Brain microvascular endothelial cell (primary cell): ENCODE results near the gene ST6GALNAC6.
A peak's percentile ranks its signal among the peaks of the same experiment; 100 is the strongest.

Source experiments
- DNase-seq: peaks from one replicate; pipeline ENCODE4 v3.0.0-alpha.2; 2020
- H3K27ac ChIP-seq: fragments of 250-450 bp; sonication (Bioruptor Pico); 2 replicates; pipeline ENCODE4 v1.5.1; 2020; ENCODE audit warnings: mild to moderate bottlenecking, moderate library complexity
- H3K27me3 ChIP-seq: fragments of 250-450 bp; sonication (Bioruptor Pico); replicated peaks from 2 replicates; pipeline ENCODE4 v1.5.1; 2020; ENCODE audit warnings: mild to moderate bottlenecking
- H3K36me3 ChIP-seq: fragments of 250-450 bp; sonication (Bioruptor Pico); replicated peaks from 2 replicates; pipeline ENCODE4 v1.5.1; 2020; ENCODE audit warnings: mild to moderate bottlenecking
- H3K4me3 ChIP-seq: 2 replicates; pipeline ENCODE4 v1.5.1; 2011; ENCODE audit warnings: low read depth, mild to moderate bottlenecking, control low read depth, low read length, moderate library complexity
- in situ Hi-C: cut with HindIII; loops from 2 replicates; pipeline ENCODE4 v1.10.0; 2017; ENCODE audit warnings: low sequenced_read_pairs, low pct_ligation_motif_present
- TF ChIP-seq, protein P1 (sequence below): IDR thresholded peaks from 2 replicates; pipeline ENCODE4 v1.5.1; 2011; ENCODE audit warnings: low read depth, mild to moderate bottlenecking, moderate library complexity, low read length, control low read depth, inconsistent platforms; ENCODE audit errors: missing control alignments

The ST6GALNAC6 gene

GRCh38 chr9:127944586-127945218 is 45.3 kb upstream of the ST6GALNAC6 start:
- TF ChIP-seq, protein P1, sequence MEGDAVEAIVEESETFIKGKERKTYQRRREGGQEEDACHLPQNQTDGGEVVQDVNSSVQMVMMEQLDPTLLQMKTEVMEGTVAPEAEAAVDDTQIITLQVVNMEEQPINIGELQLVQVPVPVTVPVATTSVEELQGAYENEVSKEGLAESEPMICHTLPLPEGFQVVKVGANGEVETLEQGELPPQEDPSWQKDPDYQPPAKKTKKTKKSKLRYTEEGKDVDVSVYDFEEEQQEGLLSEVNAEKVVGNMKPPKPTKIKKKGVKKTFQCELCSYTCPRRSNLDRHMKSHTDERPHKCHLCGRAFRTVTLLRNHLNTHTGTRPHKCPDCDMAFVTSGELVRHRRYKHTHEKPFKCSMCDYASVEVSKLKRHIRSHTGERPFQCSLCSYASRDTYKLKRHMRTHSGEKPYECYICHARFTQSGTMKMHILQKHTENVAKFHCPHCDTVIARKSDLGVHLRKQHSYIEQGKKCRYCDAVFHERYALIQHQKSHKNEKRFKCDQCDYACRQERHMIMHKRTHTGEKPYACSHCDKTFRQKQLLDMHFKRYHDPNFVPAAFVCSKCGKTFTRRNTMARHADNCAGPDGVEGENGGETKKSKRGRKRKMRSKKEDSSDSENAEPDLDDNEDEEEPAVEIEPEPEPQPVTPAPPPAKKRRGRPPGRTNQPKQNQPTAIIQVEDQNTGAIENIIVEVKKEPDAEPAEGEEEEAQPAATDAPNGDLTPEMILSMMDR: no peak
- H3K27me3 ChIP-seq: no peaks in the 10 kb centered on the region
- in situ Hi-C loops: no loop called here
- no peak for DNase-seq
- H3K27ac ChIP-seq: no peak overlapping the region
- H3K4me3 ChIP-seq: no peak overlapping the region
- H3K36me3 ChIP-seq: no peaks in the 10 kb centered on the region

DNA sequence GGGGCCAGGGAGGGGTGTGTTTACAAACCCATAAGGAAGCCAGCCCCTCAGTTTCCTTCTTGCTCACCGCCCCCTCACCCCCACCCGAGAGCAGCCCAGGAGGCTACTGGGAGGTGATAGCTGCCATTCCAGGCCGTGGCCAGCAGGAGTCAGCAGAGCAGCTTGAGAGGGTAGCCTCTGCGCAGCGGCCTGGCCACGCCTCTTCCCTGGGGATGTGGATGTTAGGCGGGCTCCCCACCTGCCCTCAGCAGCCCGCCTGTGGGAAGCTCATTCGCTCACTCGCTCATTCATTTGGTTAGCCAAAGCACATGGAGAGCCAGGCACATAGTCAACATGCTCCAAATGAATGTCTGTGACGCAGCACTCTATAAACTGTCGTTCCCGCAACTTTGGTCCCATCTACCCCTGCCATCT is 44.3 kb upstream of the ST6GALNAC6 start:
- in situ Hi-C loops: no loop called here
- Histone ChIP-seq H3K36me3 (no peaks in the 10 kb centered on the region), H3K27me3 (no peaks in the 10 kb centered on the region), H3K27ac (no peak overlapping the region), H3K4me3 (no peak overlapping the region)
- DNase-seq: peak; percentile 62
- TF ChIP-seq, protein P1: peak; percentile 97

GRCh38 chr9:127943011-127943662 is 43.7 kb upstream of the ST6GALNAC6 start:
- no peak overlapping the region for H3K27ac ChIP-seq
- no peak for DNase-seq
- in situ Hi-C loops: no loop called here
- H3K27me3 ChIP-seq: no peaks in the 10 kb centered on the region
- H3K36me3 ChIP-seq: no peaks in the 10 kb centered on the region
- H3K4me3 ChIP-seq: no peak overlapping the region
- TF ChIP-seq, protein P1: no peak

DNA sequence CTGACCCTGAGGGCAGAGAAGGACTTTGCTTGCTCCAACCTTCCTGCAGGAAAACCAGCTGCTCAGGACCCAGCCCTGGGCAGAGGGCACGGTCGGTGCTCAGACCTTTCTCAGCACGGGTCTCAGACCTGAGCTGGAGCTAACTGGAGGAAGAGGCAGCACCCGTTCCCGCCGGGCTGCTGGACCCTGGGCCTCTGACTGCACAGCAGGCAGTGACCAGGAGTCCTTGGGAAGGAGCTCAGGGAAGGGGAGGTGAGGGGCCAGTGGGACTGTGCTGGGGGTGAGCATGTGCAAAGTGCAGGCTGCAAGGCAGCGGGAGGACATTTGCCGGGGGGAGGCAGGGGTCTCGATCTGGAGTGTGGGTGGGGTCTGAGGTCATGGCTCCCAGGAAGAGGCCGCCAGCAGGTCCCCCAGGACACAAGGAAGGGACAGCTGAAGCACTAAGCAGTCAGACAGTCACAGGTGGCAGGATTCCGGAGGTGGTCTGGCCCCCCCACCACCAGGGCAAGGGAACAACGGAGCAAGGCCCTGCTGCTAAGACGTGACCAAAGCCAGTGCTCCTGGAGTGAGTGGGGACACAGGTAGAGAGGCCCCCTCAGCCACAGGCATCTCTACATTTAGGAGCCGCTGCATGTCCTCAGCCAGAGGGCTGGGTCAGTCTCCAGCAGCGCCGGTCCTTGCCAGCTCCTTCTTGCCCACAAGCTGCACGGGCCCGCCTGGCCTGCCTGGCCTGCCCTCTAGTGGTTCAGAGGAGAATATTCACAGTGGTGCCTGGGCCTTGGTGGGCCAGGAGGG is 43.0 kb upstream of the ST6GALNAC6 start:
- no peaks in the 10 kb centered on the region for H3K27me3 ChIP-seq
- H3K4me3 ChIP-seq: no peak overlapping the region
- no peak overlapping the region for H3K27ac ChIP-seq
- DNase-seq: peak; percentile 39
- in situ Hi-C loops: no loop called here
- H3K36me3 ChIP-seq: no peaks in the 10 kb centered on the region
- TF ChIP-seq, protein P1: peak; percentile 94

GRCh38 chr9:127941961-127942215 is 42.5 kb upstream of the ST6GALNAC6 start:
- in situ Hi-C loops: no loop called here
- Histone ChIP-seq H3K36me3 (no peaks in the 10 kb centered on the region), H3K4me3 (no peak overlapping the region), H3K27me3 (no peaks in the 10 kb centered on the region), H3K27ac (no peak overlapping the region)
- no peak for DNase-seq
- TF ChIP-seq, protein P1: no peak
